Hepatic stellate cell (primary cell): Measurements from ENCODE around the gene DDX23.
"Not testable (repeated sequence)": the region's sequence is repeated elsewhere in the genome, so short reads cannot be mapped to it uniquely, and the experiment has no call there.

Experiments
- DNase-seq: peaks from one replicate; pipeline ENCODE4 v3.0.0; 2011; ENCODE audit warnings: low spot score

DDX23 gene

GRCh38 chr12:48862760-48863159 is 10.8 kb upstream of the DDX23 start:
- DNase-seq: no peak

GRCh38 chr12:48861111-48861510 is 9.1 kb upstream of the DDX23 start:
- no peak for DNase-seq

GRCh38 chr12:48860236-48860635 is 8.3 kb upstream of the DDX23 start:
- DNase-seq: not testable (repeated sequence)

- DNase-seq: no peak
These were observed 7.6 kb upstream of the DDX23 start for GRCh38 chr12:48859607-48860006.

- no peak for DNase-seq
These were observed 6.1 kb upstream of the DDX23 start for GRCh38 chr12:48858043-48858442.

GRCh38 chr12:48857278-48857994 is 5.5 kb upstream of the DDX23 start:
- no peak for DNase-seq

GRCh38 chr12:48856379-48856778 is 4.4 kb upstream of the DDX23 start:
- no peak for DNase-seq

- not testable (repeated sequence) for DNase-seq
These were observed 3.0 kb upstream of the DDX23 start for GRCh38 chr12:48854932-48855331.

GRCh38 chr12:48854488-48854887 is 2.5 kb upstream of the DDX23 start:
- DNase-seq: no peak

- peak; percentile 85 for DNase-seq
These were observed 1.0 kb upstream of the DDX23 start for GRCh38 chr12:48852734-48853688.

- DNase-seq: not testable (repeated sequence)
These were observed 9.9 kb downstream of the DDX23 start for GRCh38 chr12:48842021-48842420.

- no peak for DNase-seq
These were observed 13.9 kb downstream of the DDX23 start for GRCh38 chr12:48838048-48838447.

- DNase-seq: no peak
These were observed 19.5 kb downstream of the DDX23 start for GRCh38 chr12:48832321-48833060.

- DNase-seq: no peak
These were observed 20.7 kb downstream of the DDX23 start for GRCh38 chr12:48831257-48831656.

- DNase-seq: no peak
These were observed 23.0 kb downstream of the DDX23 start for GRCh38 chr12:48828841-48829575.

GRCh38 chr12:48828293-48828692 is 23.7 kb downstream of the DDX23 start:
- DNase-seq: no peak

- DNase-seq: no peak
These were observed 24.4 kb downstream of the DDX23 start for GRCh38 chr12:48827513-48828096.

- no peak for DNase-seq
These were observed 24.9 kb downstream of the DDX23 start for GRCh38 chr12:48827026-48827425.

- no peak for DNase-seq
These were observed 25.6 kb downstream of the DDX23 start for GRCh38 chr12:48826209-48826855.

- DNase-seq: no peak
These were observed 27.1 kb downstream of the DDX23 start for GRCh38 chr12:48824905-48825304.

- DNase-seq: no peak
These were observed 27.9 kb downstream of the DDX23 start for GRCh38 chr12:48824112-48824511.
